Jurkat, Clone E6-1 (cell line): ENCODE measurements around the gene SLC5A5.
"Not testable (repeated sequence)": the region's sequence is repeated elsewhere in the genome, so short reads cannot be mapped to it uniquely, and the experiment has no call there.

Source experiments
- DNase-seq: peaks from one replicate; pipeline ENCODE4 v3.0.0-alpha.2; 2011; ENCODE audit warnings: low read depth, low spot score
- H3K4me3 ChIP-seq: 2 replicates; pipeline ENCODE4 v1.5.1; 2011; ENCODE audit warnings: mild to moderate bottlenecking, low read length, control low read depth, moderate library complexity

Gene SLC5A5

DNA sequence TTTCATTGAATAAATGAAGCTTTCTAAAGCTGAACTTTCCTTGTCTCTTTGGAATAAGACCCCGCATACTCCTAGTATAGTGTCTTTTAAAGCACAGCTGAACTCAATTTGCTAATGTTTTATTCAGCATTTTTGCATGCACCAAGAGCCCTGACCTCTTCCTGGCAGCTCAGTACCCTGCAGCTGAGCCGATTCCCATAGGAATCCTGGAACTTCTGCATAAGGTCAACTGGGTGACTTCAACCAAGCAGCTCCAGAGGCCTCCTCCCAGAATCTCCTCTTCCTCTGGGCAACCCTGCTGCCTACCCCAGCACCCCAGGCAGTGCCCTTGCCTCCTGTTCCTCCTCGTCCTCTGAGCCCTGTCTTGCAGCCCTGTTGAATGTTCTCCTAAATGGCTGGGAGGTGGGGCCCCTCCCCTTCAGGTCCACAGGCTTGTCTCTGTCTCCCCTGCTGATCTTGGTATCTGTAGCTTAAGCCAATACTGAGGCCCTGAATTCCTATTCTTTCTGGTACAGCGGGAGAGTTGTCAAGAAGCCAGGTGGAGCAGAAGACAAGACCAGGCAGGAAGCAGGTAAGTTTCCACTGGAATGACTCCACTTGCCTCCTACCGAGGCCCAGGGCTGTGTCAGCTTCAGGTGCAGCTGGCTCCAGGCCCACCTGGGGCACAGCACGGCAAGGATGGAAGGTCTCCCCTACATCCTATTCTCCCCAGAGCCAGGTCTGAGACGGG, 37.4 kb downstream of the SLC5A5 start:
- DNase-seq: no peak
- no peak overlapping the region for H3K4me3 ChIP-seq

DNA sequence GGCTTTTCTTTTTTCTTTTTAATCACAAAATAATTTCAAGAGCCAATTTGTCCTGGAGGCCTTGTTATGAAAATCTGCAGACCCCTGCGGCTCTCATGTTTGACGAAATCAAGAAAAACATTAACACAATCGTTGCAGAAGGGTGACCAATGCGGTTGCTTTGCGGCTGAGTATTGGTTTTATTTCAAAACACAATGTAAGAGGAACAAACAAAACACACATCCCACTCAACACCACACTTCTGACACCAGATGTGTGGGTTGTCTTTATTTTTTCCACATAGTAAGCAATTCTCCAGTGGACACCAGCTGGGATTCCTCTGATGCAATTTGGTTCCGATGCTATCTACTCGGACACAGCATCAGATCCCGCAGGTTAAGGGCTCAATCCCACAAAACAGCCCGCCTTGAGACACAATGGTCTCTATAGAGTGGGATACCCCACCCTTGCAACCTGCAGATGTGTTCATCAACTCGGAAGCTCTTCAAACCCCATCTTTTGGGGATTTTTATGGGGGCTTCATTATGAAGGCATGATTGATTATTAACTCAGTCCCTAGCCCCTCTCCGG, 39.1 kb downstream of the SLC5A5 start:
- no peak overlapping the region for H3K4me3 ChIP-seq

DNA sequence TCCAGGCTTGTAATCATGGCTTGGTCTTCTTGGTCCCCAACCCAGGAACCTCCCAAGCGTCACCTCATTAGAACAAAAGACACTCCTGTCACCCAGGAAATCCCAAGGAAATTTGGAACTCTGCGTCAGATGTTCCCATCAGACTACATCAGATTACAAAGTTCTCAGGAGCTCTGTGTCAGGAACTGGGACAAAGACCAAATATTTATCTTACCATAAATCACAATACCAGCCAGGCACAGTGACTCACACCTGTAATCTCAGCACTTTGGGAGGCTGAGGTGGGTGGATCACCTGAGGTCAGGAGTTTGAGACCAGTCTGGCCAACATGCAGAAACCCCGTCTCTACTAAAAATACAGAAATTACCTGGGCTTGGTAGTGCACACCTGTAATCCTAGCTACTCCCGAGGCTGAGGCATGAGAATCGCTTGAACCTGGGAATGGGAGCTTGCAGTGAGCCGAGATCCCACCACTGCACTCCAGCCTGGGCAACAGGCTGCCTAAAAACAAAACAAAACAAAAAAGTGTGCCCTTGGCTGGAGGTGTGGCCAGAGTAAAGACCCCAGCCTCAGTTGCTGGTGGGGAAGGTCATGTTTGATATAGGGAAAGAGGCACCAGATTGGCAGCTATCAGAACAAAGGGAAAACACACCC, 44.3 kb downstream of the SLC5A5 start:
- DNase-seq: no peak

More for the DNA sequence above, 39.1 kb downstream of the SLC5A5 start:
- no peak for DNase-seq

DNA sequence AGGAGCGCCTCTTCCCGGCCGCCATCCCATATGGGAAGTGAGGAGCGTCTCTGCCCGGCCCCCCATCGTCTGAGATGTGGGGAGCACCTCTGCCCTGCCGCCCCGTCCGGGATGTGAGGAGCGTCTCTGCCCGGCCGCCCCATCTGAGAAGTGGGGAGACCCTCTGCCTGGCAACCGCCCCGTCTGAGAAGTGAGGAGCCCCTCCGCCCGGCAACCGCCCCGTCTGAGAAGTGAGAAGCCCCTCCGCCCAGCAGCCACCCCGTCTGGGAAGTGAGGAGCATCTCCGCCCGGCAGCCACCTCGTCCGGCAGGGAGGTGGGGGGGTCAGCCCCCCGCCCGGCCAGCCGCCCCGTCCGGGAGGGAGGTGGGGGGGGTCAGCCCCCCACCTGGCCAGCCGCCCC, 46.4 kb downstream of the SLC5A5 start:
- not testable (repeated sequence) for H3K4me3 ChIP-seq, DNase-seq

More for the DNA sequence above, 44.3 kb downstream of the SLC5A5 start:
- no peak overlapping the region for H3K4me3 ChIP-seq

DNA sequence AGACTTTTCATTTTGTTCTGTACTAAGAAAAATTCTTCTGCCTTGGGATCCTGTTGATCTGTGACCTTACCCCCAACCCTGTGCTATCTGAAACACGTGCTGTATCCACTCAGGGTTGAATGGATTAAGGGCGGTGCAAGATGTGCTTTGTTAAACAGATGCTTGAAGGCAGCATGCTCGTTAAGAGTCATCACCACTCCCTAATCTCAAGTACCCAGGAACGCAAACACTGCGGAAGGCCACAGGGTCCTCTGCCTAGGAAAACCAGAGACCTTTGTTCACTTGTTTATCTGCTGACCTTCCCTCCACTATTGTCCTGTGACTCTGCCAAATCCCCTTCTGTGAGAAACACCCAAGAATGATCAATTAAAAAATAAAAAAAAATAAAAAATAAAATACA, 47.4 kb downstream of the SLC5A5 start:
- DNase-seq, H3K4me3 ChIP-seq: not testable (repeated sequence)

DNA sequence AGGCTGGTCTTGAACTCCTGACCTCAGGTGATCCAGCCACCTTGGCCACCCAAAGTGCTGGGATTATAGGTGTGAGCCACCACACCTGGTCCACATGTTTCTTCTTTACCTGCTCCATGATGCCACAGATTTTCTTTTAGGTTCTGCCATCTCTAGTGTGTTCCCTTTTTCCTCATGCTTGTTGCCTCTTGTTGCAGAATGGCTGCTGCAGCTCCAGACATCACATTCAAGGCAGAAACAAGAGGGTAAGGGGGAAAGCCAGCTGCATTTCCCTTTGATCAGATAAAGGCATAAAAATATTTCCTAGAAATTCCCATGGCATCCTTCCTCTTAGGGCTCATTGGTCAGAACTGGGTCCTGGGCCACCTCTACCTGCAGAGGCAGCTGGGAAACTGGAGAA, 48.8 kb downstream of the SLC5A5 start:
- no peak for DNase-seq
- H3K4me3 ChIP-seq: no peak overlapping the region

DNA sequence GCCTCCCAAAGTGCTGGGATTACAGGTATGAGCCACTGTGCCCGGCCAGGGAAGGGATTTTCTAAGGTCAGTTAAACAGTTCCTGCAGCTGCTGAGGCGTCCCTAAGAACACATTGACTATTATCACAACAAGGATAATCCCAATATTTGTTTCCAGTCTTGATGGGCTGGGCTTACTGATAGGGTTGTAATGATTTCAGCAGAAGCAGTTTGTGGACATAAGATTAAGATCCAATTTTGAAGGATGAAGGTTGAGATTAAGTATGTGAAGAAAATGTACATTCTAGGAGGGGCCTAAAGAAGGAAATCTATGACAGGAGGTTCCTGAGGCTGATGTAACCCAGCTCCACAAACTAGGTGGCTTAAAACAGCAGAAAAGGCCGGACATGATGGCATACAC, 50.4 kb downstream of the SLC5A5 start:
- no peak for DNase-seq
- no peak overlapping the region for H3K4me3 ChIP-seq

DNA sequence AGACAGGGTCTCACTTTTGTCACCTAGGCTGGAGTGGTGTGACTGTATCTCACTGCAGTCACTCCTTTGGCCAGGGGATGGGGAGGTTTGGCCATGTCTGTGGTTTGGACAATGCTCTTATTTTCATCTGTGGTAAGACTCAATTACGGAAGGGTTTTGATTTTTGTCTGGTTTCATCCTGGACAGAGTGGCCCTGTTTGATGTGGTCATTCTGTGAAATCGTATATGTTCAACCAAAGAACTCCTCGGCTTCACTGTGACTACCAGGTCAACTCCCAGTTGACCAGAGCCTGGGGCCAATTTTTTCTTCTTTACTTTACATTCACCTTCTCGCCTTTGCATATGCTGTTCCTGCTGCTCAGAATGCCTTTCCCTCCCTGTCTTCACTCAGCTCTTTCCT, 54.3 kb downstream of the SLC5A5 start:
- DNase-seq: no peak
- H3K4me3 ChIP-seq: no peak overlapping the region

DNA sequence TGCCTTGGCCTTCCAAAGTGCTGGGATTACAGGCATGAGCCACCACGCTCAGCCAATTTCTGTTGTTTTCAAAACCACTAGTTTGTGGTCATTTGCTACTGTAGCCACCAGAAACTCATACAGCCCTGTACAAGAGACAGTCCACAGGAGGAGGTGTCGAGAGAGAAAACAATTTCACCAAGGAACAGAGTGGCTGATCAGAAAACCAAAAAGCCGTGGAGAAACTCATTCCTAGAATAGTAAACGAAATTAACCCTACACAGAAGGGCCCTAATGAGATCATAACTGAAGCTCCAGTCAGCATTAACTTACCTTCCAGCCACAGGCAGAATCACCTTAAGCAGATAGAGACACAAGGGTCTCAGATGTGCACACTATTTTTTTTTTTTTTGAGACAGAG, 57.3 kb downstream of the SLC5A5 start:
- DNase-seq: no peak
- H3K4me3 ChIP-seq: no peak overlapping the region

DNA sequence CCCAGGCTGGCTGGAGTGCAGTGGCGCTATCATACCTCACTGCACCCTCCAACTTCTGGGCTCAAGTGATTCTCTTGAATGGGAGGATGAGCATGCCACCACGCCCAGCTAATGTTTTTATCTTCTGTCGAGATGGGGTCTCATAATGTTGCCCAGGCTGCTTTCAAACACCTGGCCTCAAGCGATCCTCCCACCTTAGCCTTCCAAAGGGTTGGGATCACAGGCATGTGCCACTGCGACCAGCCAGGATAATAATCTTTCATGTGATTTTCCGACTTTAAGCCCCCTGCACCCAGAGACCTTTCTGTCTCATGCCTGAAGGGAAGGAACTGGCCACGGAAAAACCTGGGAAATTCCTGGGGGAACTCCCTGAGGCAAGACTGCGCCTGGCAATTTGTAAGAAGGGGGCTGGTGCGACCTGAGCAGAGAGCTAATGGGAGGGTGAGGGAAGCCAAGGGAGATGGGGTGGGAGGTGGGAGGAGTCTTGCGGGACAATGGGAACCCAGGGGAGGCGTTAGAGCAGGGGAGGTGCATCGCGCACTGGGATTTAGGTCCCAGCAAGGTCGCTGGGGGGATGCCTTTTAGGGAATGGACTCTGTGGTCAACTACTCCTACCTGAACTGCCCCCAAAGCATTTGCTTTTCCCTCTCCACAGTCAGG, 59.9 kb downstream of the SLC5A5 start:
- peak overlapping the region; percentile 94 for H3K4me3 ChIP-seq
- no peak for DNase-seq

DNA sequence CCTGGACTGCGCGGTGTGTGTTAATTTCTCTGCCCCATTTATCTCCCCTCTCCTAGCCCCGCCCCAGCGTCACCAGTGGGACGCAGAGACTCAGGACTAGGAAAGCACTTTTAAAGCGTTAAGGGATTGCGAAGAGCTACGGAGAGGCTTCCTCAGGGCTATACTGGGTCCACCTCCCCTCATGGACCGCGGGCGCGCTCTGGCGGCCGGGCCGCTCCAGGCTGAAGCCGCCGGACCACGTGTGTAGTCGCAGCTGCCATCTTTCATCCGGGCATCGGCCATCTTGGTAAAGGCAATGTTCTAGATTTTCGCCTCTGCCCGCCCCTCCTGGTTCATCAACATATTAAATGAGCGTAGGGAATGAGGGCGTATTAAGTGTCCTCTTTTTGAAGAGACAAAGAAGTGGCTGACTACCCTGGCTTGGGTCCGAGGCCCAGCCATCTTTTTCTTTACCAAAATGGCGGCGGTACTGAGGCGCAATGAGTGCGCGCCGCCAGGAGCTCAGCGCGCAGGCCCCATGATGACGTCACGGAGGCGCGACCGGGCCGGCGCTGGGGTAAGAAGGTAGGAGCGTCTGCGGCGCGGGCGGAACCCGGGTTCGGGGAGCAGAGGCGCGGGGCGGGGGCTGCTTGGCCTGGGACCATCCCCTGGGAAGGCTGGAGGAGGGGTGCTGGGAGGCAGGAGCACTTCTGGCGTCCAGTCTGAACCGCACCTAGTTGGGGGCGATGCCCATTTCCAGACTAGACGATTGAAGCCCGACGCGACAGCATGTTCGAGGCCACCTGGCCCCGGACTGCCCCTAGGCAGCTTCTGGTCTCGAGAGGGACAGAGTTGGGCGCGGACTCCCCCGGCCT, 61.0 kb downstream of the SLC5A5 start, which contains the start of gene CCDC124:
CCDC124 (plus strand) TSS at position 531 of the 854 bp plus-strand sequence. CDS start 3,406 bp downstream, outside the sequence.
- DNase-seq: peak; percentile 83
- H3K4me3 ChIP-seq: peak within 1 kb of the TSS; percentile 94

DNA sequence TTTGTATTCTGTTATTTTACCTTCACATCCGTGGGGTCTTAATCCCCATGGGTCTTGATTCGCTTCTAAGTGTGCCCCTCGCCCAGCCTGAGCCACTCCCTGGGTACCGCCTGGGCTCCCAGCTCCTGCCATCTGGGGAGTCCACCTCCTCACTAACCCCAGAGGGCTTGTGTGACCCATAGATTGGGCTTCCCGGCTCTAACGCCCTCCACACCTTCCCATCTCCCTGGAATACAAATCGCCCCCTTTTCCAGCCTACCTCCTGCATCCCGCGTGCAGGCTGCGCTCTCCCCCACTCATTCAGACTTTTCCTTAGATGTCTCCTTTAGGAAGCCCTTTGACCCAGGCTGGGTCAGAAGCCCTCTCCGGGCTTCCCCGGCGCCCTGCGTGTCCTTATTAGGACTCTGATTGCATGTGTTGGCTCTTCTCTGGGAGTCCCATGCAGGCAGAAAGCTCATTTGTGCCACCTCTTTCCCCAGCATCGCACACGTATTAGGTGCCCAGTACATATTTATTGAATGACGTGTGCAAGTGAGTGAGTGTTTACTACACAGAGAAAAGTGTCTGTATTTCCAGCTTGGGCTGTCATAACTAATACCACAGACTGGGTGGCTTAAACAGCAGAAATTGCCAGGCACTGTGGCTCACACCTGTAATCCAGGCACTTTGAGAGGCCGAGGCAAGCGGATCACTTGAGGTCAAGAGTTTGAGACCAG, 61.8 kb downstream of the SLC5A5 start:
- peak overlapping the region; percentile 94 for H3K4me3 ChIP-seq
- DNase-seq: no peak

DNA sequence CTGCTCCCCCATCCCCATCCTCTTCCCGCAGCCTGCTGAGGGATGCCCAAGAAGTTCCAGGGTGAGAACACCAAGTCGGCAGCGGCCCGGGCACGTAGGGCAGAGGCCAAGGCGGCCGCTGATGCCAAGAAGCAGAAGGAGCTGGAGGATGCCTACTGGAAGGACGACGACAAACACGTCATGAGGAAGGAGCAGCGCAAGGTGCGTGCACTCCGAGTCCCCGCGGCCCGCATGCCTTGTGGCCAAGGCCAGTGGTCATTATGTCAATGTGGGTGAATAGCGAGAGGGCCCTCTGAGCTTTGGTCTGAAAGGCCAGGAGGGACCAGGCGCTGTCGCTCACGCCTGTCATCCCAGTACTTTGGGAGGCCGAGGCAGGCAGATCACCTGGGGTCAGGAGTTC, 64.6 kb downstream of the SLC5A5 start:
- DNase-seq: no peak
- no peak overlapping the region for H3K4me3 ChIP-seq

DNA sequence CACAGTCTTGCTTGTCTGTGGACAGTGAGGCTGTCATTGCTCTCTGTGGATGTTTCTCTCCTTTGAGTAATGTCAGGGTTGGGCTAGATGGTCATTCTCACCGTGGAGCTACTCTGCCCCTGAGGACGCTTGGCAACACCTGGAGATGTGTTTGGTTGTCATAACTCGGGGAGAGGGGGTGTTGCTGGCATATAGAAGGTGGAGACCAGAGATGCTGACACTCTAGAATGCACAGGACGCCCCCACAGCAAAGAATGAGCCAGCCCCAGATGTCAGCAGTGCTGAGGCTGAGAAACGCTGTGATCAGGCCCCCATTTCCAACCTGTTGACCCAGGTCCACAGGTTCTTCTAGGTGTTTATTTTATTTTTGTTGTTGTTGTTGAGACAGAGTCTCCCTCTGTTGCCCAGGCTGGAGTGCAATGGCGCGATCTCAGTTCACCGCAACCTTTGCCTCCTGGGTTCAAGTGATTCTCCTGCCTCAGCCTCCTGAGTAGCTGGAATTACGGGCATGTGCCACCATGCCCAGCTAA, 65.7 kb downstream of the SLC5A5 start:
- H3K4me3 ChIP-seq: no peak overlapping the region
- no peak for DNase-seq

DNA sequence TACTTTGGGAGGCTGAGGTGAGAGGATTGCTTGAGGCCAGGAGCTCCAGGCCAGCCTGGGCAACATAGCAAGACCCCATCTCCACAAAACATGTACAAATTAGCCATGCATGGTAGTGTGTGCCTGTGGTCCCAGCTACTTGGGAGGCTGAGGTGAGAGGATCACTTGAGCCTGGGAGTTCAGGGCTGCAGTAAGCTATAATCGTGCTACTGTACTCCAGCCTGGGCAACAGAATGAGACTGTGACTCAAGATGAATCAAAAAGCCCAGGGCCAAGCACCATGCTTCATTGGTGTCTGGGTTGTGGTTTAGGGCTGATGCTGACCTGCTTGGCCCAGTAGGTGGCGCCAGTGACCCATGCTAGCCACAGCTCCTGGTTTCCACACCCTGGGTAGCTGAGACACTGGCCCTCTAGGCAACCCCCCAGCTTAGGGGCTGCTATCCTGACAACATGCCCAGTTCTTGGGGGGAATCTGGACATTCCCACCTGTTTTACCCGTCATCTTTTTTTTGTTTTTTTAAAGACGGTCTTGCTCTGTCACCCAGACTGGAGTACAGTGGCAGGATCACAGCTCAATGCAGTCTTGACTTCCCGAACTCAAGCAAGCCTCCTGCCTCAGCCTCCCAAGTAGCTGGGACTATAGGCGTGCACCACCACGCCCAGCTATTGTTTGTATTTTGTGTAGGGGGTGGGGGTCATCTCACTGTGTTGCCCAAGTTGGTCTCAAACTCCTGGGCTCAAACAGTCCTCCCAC, 66.5 kb downstream of the SLC5A5 start:
- peak; percentile 44 for DNase-seq
- H3K4me3 ChIP-seq: no peak overlapping the region

DNA sequence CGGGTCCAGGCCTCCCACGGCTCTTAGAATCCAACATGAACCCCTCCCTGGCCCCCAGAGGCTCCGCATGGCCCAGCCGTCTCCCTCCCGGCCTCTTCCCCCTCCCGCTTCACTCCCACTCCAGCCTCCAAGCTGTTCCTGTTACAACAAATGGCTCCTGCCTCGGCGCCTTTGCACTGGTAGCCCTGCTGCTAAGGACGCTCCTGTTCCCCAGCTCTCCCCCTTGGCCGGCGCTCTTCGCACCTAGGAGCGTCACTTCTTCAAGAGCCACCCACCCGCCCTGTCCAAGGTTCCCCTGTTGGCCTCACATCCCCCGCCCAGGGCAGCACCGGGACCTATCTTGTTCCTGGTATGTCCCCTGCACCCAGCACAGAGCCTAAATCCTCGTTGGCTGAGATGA, 70.4 kb downstream of the SLC5A5 start:
- no peak for DNase-seq
- no peak overlapping the region for H3K4me3 ChIP-seq

DNA sequence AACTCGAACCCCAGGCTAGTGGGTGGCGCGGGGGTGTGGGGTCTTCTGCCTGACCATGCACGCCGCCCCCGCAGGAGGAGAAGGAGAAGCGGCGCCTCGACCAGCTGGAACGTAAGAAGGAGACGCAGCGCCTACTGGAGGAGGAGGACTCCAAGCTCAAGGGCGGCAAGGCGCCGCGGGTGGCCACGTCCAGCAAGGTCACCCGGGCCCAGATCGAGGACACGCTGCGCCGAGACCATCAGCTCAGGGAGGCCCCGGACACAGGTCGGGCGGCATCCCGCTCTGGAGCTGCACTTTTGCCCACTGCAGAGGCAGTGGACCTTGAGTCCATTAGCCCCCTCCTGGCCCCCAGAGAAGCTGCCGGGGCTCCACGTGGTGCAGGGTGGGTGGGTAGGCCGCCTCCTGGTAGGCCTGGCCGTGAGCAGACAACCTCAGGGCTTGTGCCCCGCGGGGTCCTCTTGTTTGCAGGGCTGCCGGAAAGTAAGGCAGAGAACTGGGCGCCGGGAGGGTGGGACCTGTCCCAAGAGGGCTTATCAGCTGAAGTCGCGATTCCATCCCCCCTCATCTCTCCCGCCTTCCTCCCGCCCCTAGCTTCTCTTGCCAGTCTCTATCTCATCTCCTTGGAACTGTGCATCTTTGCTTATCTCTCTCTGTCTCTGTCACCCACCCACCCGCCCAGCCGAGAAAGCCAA, 71.0 kb downstream of the SLC5A5 start:
- DNase-seq: no peak
- H3K4me3 ChIP-seq: no peak overlapping the region
